ENCODE data around the gene ITIH2.
"Not testable (repeated sequence)": the region's sequence is repeated elsewhere in the genome, so short reads cannot be mapped to it uniquely, and the experiment has no call there.

The ITIH2 gene

GRCh38 chr10:7703140-7703539, at the start of gene ITIH2:
ITIH2 (plus strand) TSS chr10:7703316; CDS start chr10:7703435, 119 bp downstream.
- no peak for DNase-seq (ENCODE audit: low spot score)

- not testable (repeated sequence) for DNase-seq (ENCODE audit: low spot score)
Observed at GRCh38 chr10:7657079-7657478, 46.0 kb upstream of the ITIH2 start.

DNA sequence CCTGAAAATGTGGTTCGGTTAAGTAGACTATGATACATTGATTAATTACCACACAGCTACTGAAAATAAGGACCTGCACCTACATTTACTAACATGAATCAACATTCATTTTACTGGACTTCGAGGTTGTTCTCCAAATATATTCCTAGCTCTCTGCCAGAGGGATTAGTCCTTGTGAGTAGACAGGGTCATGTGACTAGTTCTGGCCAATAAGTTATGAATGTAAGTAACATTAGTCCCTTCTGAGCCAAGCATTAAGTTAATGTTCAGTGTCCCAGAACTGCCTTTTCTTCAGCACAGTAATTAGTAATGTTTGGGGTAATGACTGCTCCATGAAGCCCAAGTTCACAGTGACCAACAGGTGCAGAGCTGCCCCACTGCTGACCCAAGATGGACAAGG, 45.6 kb upstream of the ITIH2 start:
- no peak for DNase-seq (ENCODE audit: low spot score)

GRCh38 chr10:7659560-7659959, 43.6 kb upstream of the ITIH2 start:
- no peak for DNase-seq (ENCODE audit: low spot score)

DNA sequence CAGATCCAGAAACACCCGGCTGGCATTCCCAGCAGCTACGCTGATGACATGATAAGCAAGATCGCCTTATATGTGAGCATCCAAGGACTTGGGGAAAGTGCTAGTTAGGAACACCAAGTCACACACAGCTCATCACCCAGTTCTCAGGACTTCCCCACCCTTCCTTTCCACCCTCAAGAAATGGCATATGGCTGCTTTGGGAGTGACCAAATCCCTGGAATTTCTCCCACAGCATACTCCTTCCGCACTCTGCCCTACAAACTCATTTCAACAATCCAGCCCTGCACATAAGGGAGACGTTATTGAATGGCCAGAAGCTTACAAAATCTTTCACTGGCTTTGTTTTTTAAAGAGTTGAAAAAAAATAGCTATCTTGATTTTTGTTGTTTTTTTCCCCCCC, 40.6 kb upstream of the ITIH2 start:
- no peak for DNase-seq (ENCODE audit: low spot score)

DNA sequence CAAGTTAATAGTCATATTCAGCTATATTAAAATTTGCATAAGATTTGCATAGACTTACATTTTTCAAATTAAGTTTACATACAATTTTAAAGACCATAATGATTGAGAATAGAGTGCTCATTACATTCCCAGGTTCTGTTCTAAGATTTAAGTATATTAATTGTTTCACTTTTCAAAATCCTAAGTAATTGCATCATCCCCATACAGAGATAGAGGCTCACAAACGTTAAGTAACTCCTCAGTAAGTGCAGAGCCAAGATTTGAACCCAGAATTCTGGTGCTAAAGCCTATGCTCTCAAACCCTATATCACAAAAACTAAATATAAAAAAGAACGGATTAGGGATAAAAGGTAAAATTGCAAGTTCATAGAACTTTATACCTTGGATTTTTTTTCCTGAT, 38.4 kb upstream of the ITIH2 start:
- DNase-seq (ENCODE audit: low spot score), result no peak

DNA sequence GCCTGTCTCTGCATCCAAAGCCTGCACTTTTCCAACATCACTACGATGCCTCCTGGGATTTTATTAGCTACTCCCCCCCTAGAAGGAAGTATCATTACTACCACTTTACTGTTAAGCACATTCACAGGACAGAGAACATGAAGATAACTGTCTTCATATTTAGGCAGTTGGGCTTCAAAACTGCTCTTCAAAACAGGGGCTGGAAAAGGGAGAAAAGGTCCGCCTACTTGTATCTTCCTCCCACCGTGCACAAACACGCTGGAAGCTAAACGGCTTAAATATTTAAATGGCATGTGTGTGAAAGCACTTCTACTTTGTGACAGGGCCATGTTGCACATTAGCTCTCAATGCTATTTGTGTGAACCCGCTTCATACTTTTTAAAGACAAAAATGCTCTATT, 37.3 kb upstream of the ITIH2 start:
- no peak for DNase-seq (ENCODE audit: low spot score)

GRCh38 chr10:7666253-7667023, 36.7 kb upstream of the ITIH2 start, which contains the start of gene ITIH5:
ITIH5 (minus strand) TSS chr10:7666966; CDS start chr10:7666892, 74 bp downstream.
- DNase-seq (ENCODE audit: low spot score), result no peak

DNA sequence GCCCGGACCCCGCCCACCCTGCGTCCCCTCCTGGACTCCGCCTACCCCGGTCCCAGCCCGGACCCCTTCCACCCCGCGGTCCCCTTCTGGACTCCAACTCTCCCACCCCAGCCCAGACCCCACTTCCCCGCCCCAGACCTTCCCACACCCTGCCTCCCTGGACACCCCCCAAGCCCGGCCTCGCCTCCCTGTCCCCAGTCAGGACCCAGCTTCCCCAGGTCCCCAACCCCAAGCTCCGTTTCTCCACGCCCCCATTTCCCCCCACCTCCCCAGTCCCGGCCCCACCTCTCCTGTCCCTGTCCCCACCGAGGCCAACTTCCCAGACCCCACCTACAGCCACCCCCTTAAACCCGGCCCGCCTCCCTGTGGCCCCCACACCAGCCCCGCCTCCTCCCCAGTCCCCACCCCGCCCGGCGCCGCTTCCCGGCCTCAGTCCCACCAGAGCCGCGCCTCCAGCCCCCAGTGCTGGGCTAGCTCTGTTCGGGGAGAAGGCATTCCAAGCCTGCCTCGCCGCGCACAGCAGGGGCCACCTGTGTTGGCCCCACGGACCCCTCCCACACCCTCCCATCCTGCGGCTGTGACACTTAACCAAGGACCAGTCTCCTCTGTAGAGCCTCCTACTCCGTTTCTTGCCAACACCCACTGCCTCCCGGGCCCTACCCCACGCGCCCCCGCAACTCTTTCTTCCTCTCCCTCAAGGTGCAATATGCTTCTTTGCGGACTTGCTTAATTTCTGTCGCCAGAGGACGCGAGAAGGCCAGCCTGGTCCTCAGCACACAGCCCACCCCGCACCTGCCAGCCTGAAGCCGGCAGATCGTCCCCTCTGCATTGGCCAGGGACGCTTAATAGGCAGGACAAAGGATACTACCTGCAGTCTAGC, 35.6 kb upstream of the ITIH2 start:
- no peak for DNase-seq (ENCODE audit: low spot score)

DNA sequence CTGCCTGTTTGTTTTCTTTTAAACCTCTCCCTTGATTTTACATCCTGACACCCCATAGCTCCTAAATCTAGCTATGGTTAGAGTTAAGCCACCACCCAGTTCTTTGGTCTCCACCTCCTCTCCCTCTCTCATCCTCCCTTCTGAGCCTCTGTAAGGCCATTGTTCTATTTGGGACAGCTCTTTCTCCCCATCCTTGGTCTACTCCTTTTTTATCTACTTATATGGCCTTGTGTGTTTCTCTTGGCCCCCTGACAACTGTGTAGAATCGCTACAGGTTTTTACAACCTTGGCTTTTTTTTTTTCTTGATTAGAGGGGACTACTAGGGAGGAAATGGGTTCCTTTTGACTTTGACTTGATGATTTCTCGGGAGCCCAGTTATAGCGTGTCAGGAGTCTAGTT, 33.0 kb upstream of the ITIH2 start:
- DNase-seq (ENCODE audit: low spot score), result no peak

DNA sequence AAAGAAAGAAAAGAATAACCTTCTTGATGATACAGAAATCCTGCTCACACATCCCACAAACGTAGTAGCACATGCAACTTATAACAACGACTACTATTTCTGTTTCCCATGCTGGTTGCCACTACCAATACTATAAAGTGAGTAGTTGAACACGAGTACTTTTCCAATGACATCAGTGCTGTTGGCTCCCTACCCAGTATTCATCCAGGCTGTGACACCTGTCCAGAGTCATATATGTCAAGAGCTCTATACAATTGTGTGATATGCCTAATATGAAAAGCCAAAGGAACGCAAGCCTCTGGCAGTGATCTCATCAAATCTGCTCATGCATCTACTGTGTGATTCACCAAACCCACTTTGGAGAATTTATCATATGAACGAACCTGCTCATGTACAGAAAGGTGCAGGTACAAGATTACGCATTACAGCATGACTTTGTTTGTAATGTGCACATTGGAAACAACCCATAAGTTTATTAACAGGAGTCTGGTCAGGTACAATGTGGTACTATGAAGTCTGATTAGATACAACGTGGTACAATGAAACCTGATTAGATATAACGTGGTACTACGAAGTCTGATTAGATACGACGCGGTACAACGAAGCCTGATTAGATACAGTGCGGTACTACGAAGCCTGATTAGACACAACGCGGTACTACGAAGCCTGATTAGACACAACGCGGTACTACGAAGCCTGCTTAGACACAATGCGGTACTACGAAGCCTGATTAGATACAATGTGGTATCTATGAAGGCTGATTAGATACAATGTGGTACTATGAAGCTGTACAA, 30.6 kb upstream of the ITIH2 start:
- no peak for DNase-seq (ENCODE audit: low spot score)

GRCh38 chr10:7679256-7679655, 23.9 kb upstream of the ITIH2 start:
- no peak for DNase-seq (ENCODE audit: low spot score)

- not testable (repeated sequence) for DNase-seq (ENCODE audit: low spot score)
Observed at GRCh38 chr10:7680078-7680477, 23.0 kb upstream of the ITIH2 start.

DNA sequence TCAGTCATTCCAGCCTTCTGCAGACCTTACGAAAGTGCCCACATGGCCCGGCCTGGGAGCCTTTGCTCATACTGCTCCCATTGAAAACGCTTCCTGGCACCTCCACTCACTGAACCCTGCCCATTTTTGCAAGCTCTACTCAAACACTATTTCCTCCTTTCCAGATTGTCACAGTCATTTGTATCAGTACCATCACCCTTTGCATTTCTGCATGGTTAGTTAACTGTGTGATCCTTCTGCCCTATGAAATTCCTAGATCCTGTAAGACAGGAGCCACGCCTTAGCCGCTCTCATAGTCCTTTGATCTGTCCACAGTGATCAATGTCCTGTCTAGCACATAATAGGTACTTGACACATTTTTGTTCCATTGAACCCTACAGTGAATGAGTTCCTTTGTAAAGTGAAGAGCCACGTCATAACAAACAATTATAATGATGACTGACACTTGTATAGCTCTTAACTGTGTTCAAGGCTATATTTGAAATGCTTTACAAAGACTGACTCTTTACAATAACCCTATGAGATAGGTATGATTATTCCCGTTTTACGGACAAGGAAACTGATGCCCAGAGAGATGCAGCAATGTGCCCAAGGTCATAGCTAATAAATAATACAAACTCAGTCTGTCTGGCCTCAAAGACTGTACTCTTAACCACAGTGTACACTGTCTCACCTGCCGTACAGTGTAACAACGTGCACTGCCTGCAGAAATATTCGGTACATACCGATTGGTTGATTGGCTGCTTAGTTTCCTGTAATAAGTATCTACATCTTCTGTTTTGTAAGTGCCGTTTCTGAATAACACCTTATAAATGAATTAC, 16.6 kb upstream of the ITIH2 start:
- no peak for DNase-seq (ENCODE audit: low spot score)

GRCh38 chr10:7687228-7687907, 15.7 kb upstream of the ITIH2 start:
- DNase-seq (ENCODE audit: low spot score), result peak; percentile 36

DNA sequence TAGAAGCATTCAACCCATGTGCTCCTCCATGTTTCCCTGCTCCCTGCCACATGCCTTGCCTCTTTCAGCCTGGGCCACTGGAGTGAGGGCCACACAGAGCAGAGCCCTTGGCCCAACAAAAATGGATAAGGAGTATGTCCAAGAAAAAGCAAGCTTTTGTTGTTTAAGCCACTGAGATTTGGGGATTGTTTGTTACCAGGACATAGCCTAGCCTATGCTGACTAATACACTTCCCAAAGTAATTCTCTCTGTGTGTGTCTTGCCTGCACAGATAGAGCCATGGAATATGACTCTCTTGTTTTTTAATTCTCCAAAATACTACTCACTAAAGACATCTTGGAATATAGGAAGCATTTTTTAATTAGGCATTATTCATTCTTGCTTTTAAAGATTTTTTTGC, 13.5 kb upstream of the ITIH2 start:
- DNase-seq (ENCODE audit: low spot score), result no peak

DNA sequence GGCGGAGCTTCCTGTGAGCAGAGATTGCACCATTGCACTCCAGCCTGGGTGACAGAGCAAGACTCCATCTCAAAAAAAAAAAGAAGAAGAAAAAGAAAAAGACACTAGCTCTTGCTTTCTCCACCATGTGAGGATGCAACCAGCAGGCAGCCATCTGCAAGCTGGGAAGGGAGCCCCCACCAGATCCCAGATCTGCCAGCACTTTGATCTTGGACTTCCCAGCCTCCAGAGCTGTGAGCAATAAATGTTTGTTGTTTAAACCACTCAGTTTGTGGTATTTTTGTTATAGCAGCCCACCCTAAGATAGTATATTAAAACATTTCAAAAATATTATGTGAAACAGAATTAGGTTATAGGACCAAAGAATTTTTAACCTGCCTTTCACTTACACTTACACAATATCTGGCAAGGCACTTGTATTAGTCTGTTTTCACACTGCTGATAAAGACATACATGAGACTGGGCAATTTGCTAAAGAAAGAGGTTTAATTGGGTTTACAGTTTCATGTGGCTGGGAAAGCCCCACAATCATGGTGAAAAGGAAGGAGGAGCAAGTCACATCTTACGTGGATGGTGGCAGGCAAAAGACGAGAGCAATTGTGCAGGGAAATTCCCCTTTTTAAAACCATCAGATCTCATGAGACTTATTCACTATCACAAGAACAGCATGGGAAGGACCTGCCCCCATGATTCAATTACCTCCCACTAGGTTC, 12.1 kb upstream of the ITIH2 start:
- DNase-seq (ENCODE audit: low spot score), result not testable (repeated sequence)

DNA sequence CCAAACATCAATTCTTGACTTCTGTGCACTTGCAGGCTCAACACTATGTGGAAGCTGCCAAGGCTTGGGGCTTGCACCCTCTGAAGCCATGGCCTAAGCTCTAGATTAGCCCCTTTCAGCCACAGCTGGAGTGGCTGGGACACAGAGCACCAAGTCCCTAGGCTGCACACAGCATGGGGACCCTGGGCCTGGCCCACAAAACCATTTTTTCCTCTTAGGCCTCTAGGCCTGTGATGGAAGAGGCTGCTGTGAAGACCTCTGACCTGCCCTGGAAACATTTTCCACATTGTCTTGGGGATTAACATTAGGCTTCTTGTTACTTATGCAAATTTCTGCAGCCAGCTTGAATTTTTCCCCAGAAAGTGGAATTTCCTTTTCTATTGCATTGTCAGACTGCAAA, 10.7 kb upstream of the ITIH2 start:
- DNase-seq (ENCODE audit: low spot score), result not testable (repeated sequence)

DNA sequence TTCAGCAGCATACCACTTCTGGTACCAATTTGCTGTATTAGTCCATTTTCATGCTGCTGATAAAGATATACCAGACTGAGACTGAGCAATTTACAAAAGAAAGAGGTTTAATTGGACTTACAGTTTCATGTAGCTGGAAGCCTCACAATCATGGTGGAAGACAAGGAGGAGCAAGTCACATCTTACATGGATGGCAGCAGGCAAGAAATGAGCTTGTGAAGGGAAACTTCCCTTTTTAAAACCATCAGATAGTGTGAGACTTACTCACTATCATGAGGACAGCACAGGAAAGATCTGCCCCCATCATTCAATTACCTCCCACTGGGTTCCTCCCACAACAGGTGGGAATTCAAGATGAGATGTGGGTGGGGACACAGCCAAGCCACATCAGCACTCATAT, 9.9 kb upstream of the ITIH2 start:
- not testable (repeated sequence) for DNase-seq (ENCODE audit: low spot score)

- DNase-seq (ENCODE audit: low spot score), result no peak
Observed at GRCh38 chr10:7696545-7696944, 6.6 kb upstream of the ITIH2 start.
